Vagina (tissue), 2 donors: ENCODE measurements around the gene CTSK.

ENCODE experiments used
- CTCF ChIP-seq, 3 experiments: fragments of 450-650 bp in 2 of 3; fragments of 200-600 bp in 1 of 3; sonication (generic) in 1 of 3; IDR thresholded peaks; one replicate each; pipeline ENCODE4 v1.5.1; 2017 to 2019; ENCODE audit warnings: antibody characterized with exemption in 3 of 3, mild to moderate bottlenecking in 2 of 3, moderate library complexity in 2 of 3
- POLR2A ChIP-seq, 2 donors: fragments of 450-650 bp; IDR thresholded peaks; one replicate each; pipeline ENCODE4 v1.6.1; 2017; ENCODE audit warnings: antibody characterized with exemption in 2 of 2, mild to moderate bottlenecking in 2 of 2, moderate library complexity in 2 of 2
- POLR2AphosphoS5 ChIP-seq, 2 donors: sonication (generic); formaldehyde crosslinking; IDR thresholded peaks; one replicate each; pipeline ENCODE4 v1.9.0; 2017; ENCODE audit warnings: antibody characterized with exemption in 2 of 2, mild to moderate bottlenecking in 2 of 2, low read depth in 1 of 2; ENCODE audit not compliant: insufficient read depth in 1 of 2

- TF ChIP-seq CTCF (IDR thresholded peaks at IDR 0.05) = no peak
- TF ChIP-seq POLR2A (IDR thresholded peaks at IDR 0.05) = no peak
- no peak for TF ChIP-seq POLR2AphosphoS5 (IDR thresholded peaks at IDR 0.05; ENCODE audit: insufficient read depth in 1 of 2, low read depth in 1 of 2)
These were observed 18.7 kb downstream of the CTSK start for GRCh38 chr1:150789396-150789795.
